ENCODE results near the gene CALML3. TPM values are rescaled to one million over a fixed set of nuclear protein-coding genes. Genes with fewer than 3 reads are reported as not detected.

The CALML3 gene
- total RNA-seq, 1 donor from 2014 or later: not detected

DNA sequence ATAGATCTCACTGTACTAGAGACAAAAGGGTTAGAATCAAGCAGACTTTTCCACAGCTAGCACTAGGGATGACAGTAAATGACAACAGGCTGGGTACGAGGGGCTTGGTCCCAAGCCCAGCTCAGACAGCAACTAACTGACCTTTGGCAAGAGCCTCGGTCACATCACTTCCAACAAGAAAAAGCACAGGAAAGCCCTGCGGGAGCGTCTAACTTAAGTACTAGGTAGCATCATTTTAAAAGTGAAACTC is 22.8 kb downstream of the CALML3 start:
- no peak overlapping the region for H3K4me2 ChIP-seq
- no peak overlapping the region for H3K4me3 Mint-ChIP-seq
- H3F3A ChIP-seq (ENCODE audit: low read depth): no peaks in the 10 kb centered on the region
- H3K4me3 ChIP-seq: no peak overlapping the region
- H3K9me3 ChIP-seq (ENCODE audit: low read depth): peaks cover 5% of the 10 kb centered on the region
- peaks cover under 1% of the 10 kb centered on the region for H3K36me3 ChIP-seq
- H3K79me2 ChIP-seq (ENCODE audit: low read depth): no peaks in the 10 kb centered on the region
- H4K20me1 ChIP-seq (ENCODE audit: low read depth): no peaks in the 10 kb centered on the region
- no peak for DNase-seq (ENCODE audit: low spot score)
- no peak overlapping the region for H2AFZ ChIP-seq (replicated peaks)
- TF ChIP-seq EZH2 (IDR thresholded peaks at IDR 0.05) (no peak), EZH2phosphoT487 (IDR thresholded peaks at IDR 0.05) (no peak)
- TF ChIP-seq, protein P1, sequence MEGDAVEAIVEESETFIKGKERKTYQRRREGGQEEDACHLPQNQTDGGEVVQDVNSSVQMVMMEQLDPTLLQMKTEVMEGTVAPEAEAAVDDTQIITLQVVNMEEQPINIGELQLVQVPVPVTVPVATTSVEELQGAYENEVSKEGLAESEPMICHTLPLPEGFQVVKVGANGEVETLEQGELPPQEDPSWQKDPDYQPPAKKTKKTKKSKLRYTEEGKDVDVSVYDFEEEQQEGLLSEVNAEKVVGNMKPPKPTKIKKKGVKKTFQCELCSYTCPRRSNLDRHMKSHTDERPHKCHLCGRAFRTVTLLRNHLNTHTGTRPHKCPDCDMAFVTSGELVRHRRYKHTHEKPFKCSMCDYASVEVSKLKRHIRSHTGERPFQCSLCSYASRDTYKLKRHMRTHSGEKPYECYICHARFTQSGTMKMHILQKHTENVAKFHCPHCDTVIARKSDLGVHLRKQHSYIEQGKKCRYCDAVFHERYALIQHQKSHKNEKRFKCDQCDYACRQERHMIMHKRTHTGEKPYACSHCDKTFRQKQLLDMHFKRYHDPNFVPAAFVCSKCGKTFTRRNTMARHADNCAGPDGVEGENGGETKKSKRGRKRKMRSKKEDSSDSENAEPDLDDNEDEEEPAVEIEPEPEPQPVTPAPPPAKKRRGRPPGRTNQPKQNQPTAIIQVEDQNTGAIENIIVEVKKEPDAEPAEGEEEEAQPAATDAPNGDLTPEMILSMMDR (IDR thresholded peaks at IDR 0.05): no peak
- H3K4me1 ChIP-seq: peaks cover 7% of the 10 kb centered on the region
- no peak overlapping the region for H3K27ac ChIP-seq
- H3K9me3 Mint-ChIP-seq: peaks cover 7% of the 10 kb centered on the region
- H3K27me3 ChIP-seq: no peaks in the 10 kb centered on the region
- no peaks in the 10 kb centered on the region for H3K36me3 Mint-ChIP-seq
- H3K27me3 Mint-ChIP-seq (ENCODE audit: insufficient read depth, low read depth): peaks cover 4% of the 10 kb centered on the region
- peaks cover 6% of the 10 kb centered on the region for H3K4me1 Mint-ChIP-seq
- no peak overlapping the region for H3K9ac ChIP-seq
- H3K27ac Mint-ChIP-seq: no peak overlapping the region

DNA sequence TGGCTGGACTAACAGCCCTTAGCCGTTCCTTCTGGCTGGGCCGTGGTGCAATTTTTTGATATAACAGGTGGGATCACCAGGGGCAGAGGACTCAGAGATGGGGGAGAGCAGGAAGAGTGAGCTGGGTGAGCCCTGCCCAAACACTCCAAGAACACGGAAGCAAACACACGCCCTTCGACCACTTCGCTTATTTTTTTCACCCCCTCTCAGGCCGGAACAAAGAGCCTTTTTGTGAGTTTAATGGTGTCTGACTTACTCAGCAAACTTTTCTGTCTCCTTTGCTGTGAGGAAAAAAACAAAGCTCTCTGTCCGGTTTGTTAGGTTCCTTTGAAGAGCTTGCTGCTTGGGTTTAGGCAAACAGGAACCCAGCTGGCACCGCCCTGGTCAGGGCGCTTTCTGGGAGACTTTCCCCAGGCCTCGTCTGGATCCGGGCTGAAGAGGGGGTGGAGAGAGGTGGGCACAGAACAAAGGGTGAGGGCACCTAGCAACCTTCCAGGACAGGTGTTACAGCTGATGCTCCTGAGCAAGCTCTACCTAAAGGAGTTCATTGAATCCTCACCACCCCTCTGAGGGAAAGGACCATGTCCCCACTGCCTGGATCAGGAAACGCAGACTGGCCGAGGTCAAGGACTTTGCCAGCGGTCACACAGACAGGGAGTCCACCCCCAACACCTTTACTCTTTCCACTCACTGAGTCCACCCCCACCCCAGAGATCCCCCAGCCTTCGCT is 23.3 kb downstream of the CALML3 start:
- no peaks in the 10 kb centered on the region for H3K36me3 Mint-ChIP-seq
- H3K4me3 ChIP-seq: no peak overlapping the region
- peaks cover 7% of the 10 kb centered on the region for H3K4me1 ChIP-seq
- H3K4me1 Mint-ChIP-seq: peaks cover 11% of the 10 kb centered on the region
- no peak for DNase-seq (ENCODE audit: low spot score)
- TF ChIP-seq EZH2 (IDR thresholded peaks at IDR 0.05): no peak
- TF ChIP-seq, protein P1 (IDR thresholded peaks at IDR 0.05): no peak
- no peak overlapping the region for H3K9ac ChIP-seq
- H3K36me3 ChIP-seq: no peaks in the 10 kb centered on the region
- no peak overlapping the region for H2AFZ ChIP-seq (replicated peaks)
- no peaks in the 10 kb centered on the region for H3K9me3 ChIP-seq (ENCODE audit: low read depth)
- peaks cover 4% of the 10 kb centered on the region for H3K27me3 Mint-ChIP-seq (ENCODE audit: insufficient read depth, low read depth)
- H3K27ac ChIP-seq: no peak overlapping the region
- H3K4me3 Mint-ChIP-seq: no peak overlapping the region
- H3K9me3 Mint-ChIP-seq: peaks cover 4% of the 10 kb centered on the region
- no peaks in the 10 kb centered on the region for H3K79me2 ChIP-seq (ENCODE audit: low read depth)
- no peak overlapping the region for H3K27ac Mint-ChIP-seq
- H3K4me2 ChIP-seq: peak overlapping the region; percentile 19
- H3K27me3 ChIP-seq: no peaks in the 10 kb centered on the region
- no peaks in the 10 kb centered on the region for H4K20me1 ChIP-seq (ENCODE audit: low read depth)
- no peaks in the 10 kb centered on the region for H3F3A ChIP-seq (ENCODE audit: low read depth)

DNA sequence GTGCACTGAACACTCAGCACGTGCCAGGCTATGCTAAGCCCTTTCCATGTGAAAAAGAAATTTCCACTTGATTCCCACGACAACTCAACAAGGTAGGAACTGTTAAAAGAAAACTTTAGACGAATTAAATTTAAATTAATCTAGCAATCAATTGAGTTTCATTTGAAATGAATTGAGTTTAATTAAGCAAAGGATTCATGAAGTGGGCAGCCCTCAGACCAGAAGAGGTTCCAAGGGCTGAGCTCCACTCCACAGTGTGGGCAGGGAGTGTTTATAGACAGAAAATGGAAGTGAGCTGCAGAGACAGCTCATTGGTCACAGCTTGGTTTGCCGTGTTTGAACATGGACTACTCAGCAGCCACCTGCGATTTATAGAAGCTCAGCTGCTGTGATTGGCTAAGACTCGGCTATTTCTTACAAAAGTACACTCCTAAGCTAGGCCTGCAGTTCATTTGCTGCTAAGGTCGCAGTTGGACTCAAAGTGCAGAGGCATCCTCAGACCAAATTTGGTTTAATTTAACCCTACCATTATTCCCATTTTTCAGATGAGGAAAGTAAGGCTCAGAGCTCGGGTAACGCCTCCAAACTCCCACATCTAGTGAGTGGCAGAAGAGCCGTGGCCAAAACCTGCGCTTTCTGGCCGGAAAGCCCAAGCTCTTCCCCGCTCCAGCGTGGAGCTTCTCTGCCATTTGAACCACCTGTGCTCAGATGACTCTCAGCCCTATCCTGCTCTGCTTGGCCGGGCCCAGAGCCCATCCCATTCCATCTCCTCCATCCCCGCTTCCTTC is 24.9 kb downstream of the CALML3 start:
- no peak for DNase-seq (ENCODE audit: low spot score)
- Mint-ChIP-seq H3K9me3 (no peaks in the 10 kb centered on the region), H3K27me3 (ENCODE audit: insufficient read depth, low read depth) (peaks cover 4% of the 10 kb centered on the region), H3K36me3 (no peaks in the 10 kb centered on the region), H3K4me1 (peaks cover 14% of the 10 kb centered on the region), H3K4me3 (no peak overlapping the region), H3K27ac (no peak overlapping the region)
- H2AFZ ChIP-seq (replicated peaks): no peak overlapping the region
- H3K4me1 ChIP-seq: peaks cover 7% of the 10 kb centered on the region
- H3K79me2 ChIP-seq (ENCODE audit: low read depth): no peaks in the 10 kb centered on the region
- H3K4me2 ChIP-seq: no peak overlapping the region
- H3K4me3 ChIP-seq: no peak overlapping the region
- H3K36me3 ChIP-seq: no peaks in the 10 kb centered on the region
- no peak overlapping the region for H3K27ac ChIP-seq
- H4K20me1 ChIP-seq (ENCODE audit: low read depth): no peaks in the 10 kb centered on the region
- no peak for TF ChIP-seq EZH2 (IDR thresholded peaks at IDR 0.05)
- TF ChIP-seq, protein P1 (IDR thresholded peaks at IDR 0.05): no peak
- no peak for TF ChIP-seq EZH2phosphoT487 (IDR thresholded peaks at IDR 0.05)
- H3K27me3 ChIP-seq: no peaks in the 10 kb centered on the region
- no peaks in the 10 kb centered on the region for H3K9me3 ChIP-seq (ENCODE audit: low read depth)
- H3F3A ChIP-seq (ENCODE audit: low read depth): no peaks in the 10 kb centered on the region
- no peak overlapping the region for H3K9ac ChIP-seq
